ENCODE data around the gene KHDRBS1. TPM values are rescaled to one million over a fixed set of nuclear protein-coding genes. Genes with fewer than 3 reads are reported as not detected.

Gene KHDRBS1
- total RNA-seq, 2 experiments from 2014 or later = 91.6 to 94.2 TPM

DNA sequence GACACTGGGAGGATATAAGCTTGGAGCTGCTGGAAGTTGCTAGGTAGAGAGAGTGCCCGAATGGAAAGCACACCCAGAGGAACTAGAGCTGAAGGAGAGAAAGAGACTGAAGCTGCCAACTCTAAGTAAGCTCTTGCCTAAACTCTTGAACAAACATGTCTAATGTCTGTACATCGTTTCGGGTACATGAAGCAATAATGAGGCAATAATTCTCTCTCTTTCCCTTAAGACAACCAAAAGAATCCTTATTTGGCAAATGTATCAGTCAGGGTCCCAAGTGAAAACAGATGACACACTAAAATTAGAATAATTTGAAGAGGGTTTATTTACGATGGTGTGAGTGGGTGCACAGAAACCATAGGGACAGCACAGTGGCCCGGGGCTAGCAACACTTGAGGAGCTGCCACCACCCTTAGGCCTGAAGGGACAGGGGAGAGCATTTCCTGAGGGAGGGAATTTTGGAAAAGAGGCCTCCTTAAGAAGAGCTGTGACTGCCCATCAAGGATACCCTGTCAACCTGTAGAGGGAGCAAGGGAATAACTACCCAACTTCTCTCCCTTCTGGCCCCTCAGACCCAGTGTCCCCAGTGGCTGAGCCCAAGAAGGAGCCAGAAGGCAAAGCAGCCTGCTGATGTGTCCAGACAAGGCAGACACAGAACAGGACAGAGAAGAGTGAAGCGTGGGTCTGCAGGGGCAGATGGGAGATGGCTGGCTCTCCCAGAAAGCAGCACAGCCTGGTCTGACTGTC lies 36.1 kb upstream of the KHDRBS1 start:
- Histone ChIP-seq H3K4me3 (ENCODE audit: low read length) (no peak overlapping the region), H3K27ac (ENCODE audit: low read depth in 1 of 2, low read length in 2 of 2) (no peak overlapping the region), H3K4me1 (ENCODE audit: insufficient read depth, low read length) (peaks cover 24% of the 10 kb centered on the region), H3K36me3 (ENCODE audit: insufficient read depth, low read length) (no peaks in the 10 kb centered on the region), H3K27me3 (ENCODE audit: control insufficient read depth in 1 of 2, insufficient read depth in 2 of 2, low read length in 2 of 2) (no peaks in the 10 kb centered on the region), H3K9me3 (ENCODE audit: control insufficient read depth in 1 of 2, insufficient read depth in 1 of 2, low read length in 2 of 2) (no peaks in the 10 kb centered on the region)
- TF ChIP-seq, protein P1, sequence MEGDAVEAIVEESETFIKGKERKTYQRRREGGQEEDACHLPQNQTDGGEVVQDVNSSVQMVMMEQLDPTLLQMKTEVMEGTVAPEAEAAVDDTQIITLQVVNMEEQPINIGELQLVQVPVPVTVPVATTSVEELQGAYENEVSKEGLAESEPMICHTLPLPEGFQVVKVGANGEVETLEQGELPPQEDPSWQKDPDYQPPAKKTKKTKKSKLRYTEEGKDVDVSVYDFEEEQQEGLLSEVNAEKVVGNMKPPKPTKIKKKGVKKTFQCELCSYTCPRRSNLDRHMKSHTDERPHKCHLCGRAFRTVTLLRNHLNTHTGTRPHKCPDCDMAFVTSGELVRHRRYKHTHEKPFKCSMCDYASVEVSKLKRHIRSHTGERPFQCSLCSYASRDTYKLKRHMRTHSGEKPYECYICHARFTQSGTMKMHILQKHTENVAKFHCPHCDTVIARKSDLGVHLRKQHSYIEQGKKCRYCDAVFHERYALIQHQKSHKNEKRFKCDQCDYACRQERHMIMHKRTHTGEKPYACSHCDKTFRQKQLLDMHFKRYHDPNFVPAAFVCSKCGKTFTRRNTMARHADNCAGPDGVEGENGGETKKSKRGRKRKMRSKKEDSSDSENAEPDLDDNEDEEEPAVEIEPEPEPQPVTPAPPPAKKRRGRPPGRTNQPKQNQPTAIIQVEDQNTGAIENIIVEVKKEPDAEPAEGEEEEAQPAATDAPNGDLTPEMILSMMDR (IDR thresholded peaks at IDR 0.05) = peak; percentile 16
- Mint-ChIP-seq H3K4me3 (no peak overlapping the region), H3K9me3 (no peaks in the 10 kb centered on the region), H3K27ac (no peak overlapping the region), H3K4me1 (ENCODE audit: low read depth) (peaks cover 22% of the 10 kb centered on the region), H3K36me3 (ENCODE audit: low read depth) (no peaks in the 10 kb centered on the region), H3K27me3 (no peaks in the 10 kb centered on the region)
- ATAC-seq (ENCODE audit: poor library complexity) = no peak
- ChIA-PET CTCF (interaction anchor here (1.1 to 1.3 kb wide), 2 partner anchors 19 to 33 kb away, joined by 3 read pairs; no protein-coding TSS in a partner anchor), POLR2A (interaction anchor here (1.0 kb wide), 1 partner anchor 39 kb away, joined by 3 read pairs; the partner anchor contains the start of gene PTP4A2)
- DNase-seq = peak in 1 of 14 experiments; percentile 34
- intact Hi-C loops (cut with DNase I, micrococcal nuclease) = loop anchor here in 1 of 2 experiments (5.0 kb wide), 1 partner anchor 85 kb away; no protein-coding TSS in a partner anchor

DNA sequence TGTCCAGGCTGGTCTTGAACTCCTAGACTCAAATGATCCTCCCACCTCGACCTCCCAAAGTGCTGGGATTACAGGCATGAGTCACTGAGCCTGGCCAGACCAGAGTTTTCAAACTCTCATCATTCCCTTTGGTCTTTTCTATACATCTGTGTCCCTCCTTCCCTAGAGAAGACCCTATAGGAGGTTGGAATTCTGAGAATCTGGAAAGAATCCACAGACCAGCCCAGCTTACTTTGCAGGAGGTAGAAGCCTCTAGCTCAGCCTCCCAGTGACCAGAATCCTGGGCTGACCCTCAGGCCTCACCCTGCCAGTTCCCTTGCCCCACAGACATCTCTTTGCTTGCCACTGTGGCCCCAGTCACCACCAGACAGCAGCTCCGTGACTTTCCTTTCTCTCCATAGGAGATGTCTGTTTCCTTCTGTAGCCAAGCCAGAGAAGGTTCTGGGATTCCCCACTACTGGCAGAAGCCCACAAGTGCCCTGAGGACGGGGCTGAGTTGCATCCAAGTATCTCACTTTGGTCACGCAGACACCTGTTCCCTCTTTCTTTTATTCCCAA lies 34.7 kb upstream of the KHDRBS1 start:
- POLR2A ChIA-PET = no interaction called here
- no peak overlapping the region for H3K4me3 Mint-ChIP-seq
- H3K4me1 Mint-ChIP-seq (ENCODE audit: low read depth) = peaks cover 35% of the 10 kb centered on the region

DNA sequence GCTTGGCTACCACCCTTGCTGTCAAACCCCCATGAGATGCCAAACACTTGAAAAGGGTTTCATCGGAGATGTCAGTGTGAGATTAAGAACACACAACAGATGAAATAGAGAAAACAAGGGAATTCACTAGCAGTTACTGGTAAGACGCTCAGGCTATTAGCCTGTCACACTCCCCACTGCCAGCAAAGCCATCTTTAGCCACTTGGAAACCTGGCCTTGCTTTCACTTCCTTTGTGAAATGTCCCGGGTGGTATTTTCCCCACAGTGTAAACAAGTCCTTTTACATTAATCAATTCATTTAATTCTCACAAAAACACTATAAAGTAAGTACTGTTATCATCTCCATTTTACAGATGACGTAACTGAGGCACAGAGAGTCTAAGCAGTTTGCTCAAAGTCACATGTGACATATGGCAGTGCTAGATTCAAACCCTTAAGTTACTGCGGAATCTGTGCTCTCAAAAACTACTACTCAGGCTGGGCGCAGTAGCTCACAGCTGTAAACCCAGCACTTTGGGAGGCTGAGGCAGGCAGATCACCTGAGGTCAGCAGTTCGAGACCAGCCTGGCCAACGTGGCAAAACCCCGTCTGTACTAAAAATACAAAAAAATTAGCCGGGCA lies 32.7 kb upstream of the KHDRBS1 start:
- H3K4me1 ChIP-seq (ENCODE audit: insufficient read depth, low read length) = peaks cover 54% of the 10 kb centered on the region
- POLR2A ChIA-PET = interaction anchor here (0.6 to 1.7 kb wide), 4 partner anchors 32 to 133 kb away, joined by 3 to 13 read pairs (median 4); partner anchors contain the start of gene KHDRBS1
- Mint-ChIP-seq H3K27ac (peak overlapping the region; percentile 91), H3K36me3 (ENCODE audit: low read depth) (no peaks in the 10 kb centered on the region), H3K4me3 (no peak overlapping the region), H3K4me1 (ENCODE audit: low read depth) (peaks cover 49% of the 10 kb centered on the region), H3K9me3 (no peaks in the 10 kb centered on the region), H3K27me3 (no peaks in the 10 kb centered on the region)
- H3K27me3 ChIP-seq (ENCODE audit: control insufficient read depth in 1 of 2, insufficient read depth in 2 of 2, low read length in 2 of 2) = no peaks in the 10 kb centered on the region
- H3K27ac ChIP-seq (ENCODE audit: low read depth in 1 of 2, low read length in 2 of 2) = peak overlapping the region in 1 of 2 donors; percentile 64
- intact Hi-C loops (cut with DNase I, micrococcal nuclease) = no loop called here
- TF ChIP-seq, protein P1 (IDR thresholded peaks at IDR 0.05) = no peak
- no peak overlapping the region for H3K4me3 ChIP-seq (ENCODE audit: low read length)
- no peaks in the 10 kb centered on the region for H3K9me3 ChIP-seq (ENCODE audit: control insufficient read depth in 1 of 2, insufficient read depth in 1 of 2, low read length in 2 of 2)
- no peaks in the 10 kb centered on the region for H3K36me3 ChIP-seq (ENCODE audit: insufficient read depth, low read length)
- no peak for DNase-seq
- no peak for ATAC-seq (ENCODE audit: poor library complexity)
- CTCF ChIA-PET = interaction anchor here (0.7 to 1.6 kb wide), 4 partner anchors 17 to 151 kb away, joined by 3 to 4 read pairs (median 3); no protein-coding TSS in a partner anchor

More for the DNA sequence above, 34.7 kb upstream of the KHDRBS1 start:
- Histone ChIP-seq H3K9me3 (ENCODE audit: control insufficient read depth in 1 of 2, insufficient read depth in 1 of 2, low read length in 2 of 2) (no peaks in the 10 kb centered on the region), H3K36me3 (ENCODE audit: insufficient read depth, low read length) (no peaks in the 10 kb centered on the region), H3K4me1 (ENCODE audit: insufficient read depth, low read length) (peaks cover 34% of the 10 kb centered on the region), H3K4me3 (ENCODE audit: low read length) (no peak overlapping the region), H3K27ac (ENCODE audit: low read depth in 1 of 2, low read length in 2 of 2) (no peak overlapping the region), H3K27me3 (ENCODE audit: control insufficient read depth in 1 of 2, insufficient read depth in 2 of 2, low read length in 2 of 2) (no peaks in the 10 kb centered on the region)
- CTCF ChIA-PET = interaction anchor here (1.6 kb wide), 1 partner anchor 15 kb away, joined by 4 read pairs; no protein-coding TSS in a partner anchor
- H3K36me3 Mint-ChIP-seq (ENCODE audit: low read depth) = no peaks in the 10 kb centered on the region
- ATAC-seq (ENCODE audit: poor library complexity) = no peak
- no peaks in the 10 kb centered on the region for H3K27me3 Mint-ChIP-seq
- H3K27ac Mint-ChIP-seq = no peak overlapping the region
- H3K9me3 Mint-ChIP-seq = no peaks in the 10 kb centered on the region
- TF ChIP-seq, protein P1 (IDR thresholded peaks at IDR 0.05) = no peak
- no peak for DNase-seq
- intact Hi-C loops (cut with DNase I, micrococcal nuclease) = loop anchor here in 1 of 2 experiments (5.0 kb wide), 1 partner anchor 83 kb away; no protein-coding TSS in a partner anchor

Data from CD4-positive, alpha-beta T cell (primary cell).